Mesothelial cell of epicardium (in vitro differentiated cells): ENCODE measurements around the gene CDK18. TPM values are rescaled to one million over a fixed set of nuclear protein-coding genes. Genes with fewer than 3 reads are reported as not detected.

Experiments
- DNase-seq, 2 experiments: peaks; one replicate each; pipeline ENCODE4 v3.0.0; 2021; ENCODE audit warnings: low spot score in 2 of 2; ENCODE audit not compliant: unreplicated experiment in 2 of 2
- H3K27ac Mint-ChIP-seq: 2 replicates; pipeline ENCODE4 v1.8.0; 2021; ENCODE audit warnings: mixed read lengths
- H3K27me3 Mint-ChIP-seq: 2 replicates; pipeline ENCODE4 v1.8.0; 2021; ENCODE audit warnings: low read depth, mixed read lengths
- H3K36me3 Mint-ChIP-seq: 2 replicates; pipeline ENCODE4 v1.8.0; 2021; ENCODE audit warnings: mixed read lengths
- H3K4me1 Mint-ChIP-seq: 2 replicates; pipeline ENCODE4 v1.8.0; 2021; ENCODE audit warnings: mixed read lengths
- H3K4me3 Mint-ChIP-seq: 2 replicates; pipeline ENCODE4 v1.8.0; 2021; ENCODE audit warnings: mild to moderate bottlenecking, moderate library complexity, mixed read lengths
- H3K9me3 Mint-ChIP-seq: 2 replicates; pipeline ENCODE4 v1.8.0; 2021; ENCODE audit warnings: mixed read lengths
- CTCF ChIP-seq: fragments of 200-600 bp; sonication (generic); IDR thresholded peaks from one replicate; pipeline ENCODE4 v1.5.0; 2021; ENCODE audit warnings: antibody characterized with exemption; ENCODE audit not compliant: unreplicated experiment
- total RNA-seq: library from RNA; stranded (reverse); gene quantifications from 3 replicates; pipeline ENCODE4 v1.2.1, GENCODE V29; 2021

CDK18 gene
- total RNA-seq, 1 donor from 2014 or later: 28.7 TPM

GRCh38 chr1:205458777-205459566 lies 45.5 kb upstream of the CDK18 start:
- DNase-seq: peak in 1 of 2 experiments; percentile 78
- H3K27ac Mint-ChIP-seq: no peak overlapping the region
- peaks cover 72% of the 10 kb centered on the region for H3K27me3 Mint-ChIP-seq
- peaks cover 16% of the 10 kb centered on the region for H3K4me1 Mint-ChIP-seq
- H3K9me3 Mint-ChIP-seq: no peaks in the 10 kb centered on the region
- no peak overlapping the region for H3K4me3 Mint-ChIP-seq
- no peak for TF ChIP-seq CTCF
- no peaks in the 10 kb centered on the region for H3K36me3 Mint-ChIP-seq

DNA sequence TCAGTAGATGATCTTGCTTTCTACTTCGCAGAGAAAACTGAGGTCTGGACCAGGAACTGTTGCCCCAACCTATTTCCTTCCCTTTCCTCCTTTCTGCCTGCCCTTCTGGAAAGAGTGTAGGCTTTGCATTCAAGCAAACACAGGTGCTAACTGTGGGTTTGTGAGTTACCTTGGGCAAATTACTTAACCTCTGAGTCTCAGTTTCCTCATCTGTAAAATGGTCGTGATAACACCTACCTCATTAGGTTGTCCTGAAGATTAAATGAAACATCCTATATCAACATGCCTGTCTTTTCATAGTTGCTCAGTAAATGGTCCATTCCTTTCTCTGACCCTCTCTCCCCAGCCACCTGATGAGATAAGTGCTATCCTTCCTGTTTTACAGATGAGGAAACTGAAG lies 39.1 kb upstream of the CDK18 start:
- no peaks in the 10 kb centered on the region for H3K9me3 Mint-ChIP-seq
- no peaks in the 10 kb centered on the region for H3K4me1 Mint-ChIP-seq
- peaks cover 47% of the 10 kb centered on the region for H3K27me3 Mint-ChIP-seq
- H3K27ac Mint-ChIP-seq: no peak overlapping the region
- no peak for TF ChIP-seq CTCF
- DNase-seq: no peak
- no peak overlapping the region for H3K4me3 Mint-ChIP-seq
- H3K36me3 Mint-ChIP-seq: no peaks in the 10 kb centered on the region

- TF ChIP-seq CTCF: no peak
- peaks cover 40% of the 10 kb centered on the region for H3K27me3 Mint-ChIP-seq
- H3K9me3 Mint-ChIP-seq: no peaks in the 10 kb centered on the region
- no peaks in the 10 kb centered on the region for H3K36me3 Mint-ChIP-seq
- H3K27ac Mint-ChIP-seq: no peak overlapping the region
- DNase-seq: no peak
- H3K4me1 Mint-ChIP-seq: no peaks in the 10 kb centered on the region
- H3K4me3 Mint-ChIP-seq: no peak overlapping the region
Observed at GRCh38 chr1:205466595-205467220, 37.8 kb upstream of the CDK18 start.

GRCh38 chr1:205470131-205470530 lies 34.3 kb upstream of the CDK18 start:
- Mint-ChIP-seq H3K9me3 (peaks cover 6% of the 10 kb centered on the region), H3K27ac (no peak overlapping the region), H3K4me1 (peaks cover 15% of the 10 kb centered on the region), H3K4me3 (no peak overlapping the region), H3K36me3 (no peaks in the 10 kb centered on the region), H3K27me3 (peaks cover 56% of the 10 kb centered on the region)
- TF ChIP-seq CTCF: no peak
- no peak for DNase-seq

DNA sequence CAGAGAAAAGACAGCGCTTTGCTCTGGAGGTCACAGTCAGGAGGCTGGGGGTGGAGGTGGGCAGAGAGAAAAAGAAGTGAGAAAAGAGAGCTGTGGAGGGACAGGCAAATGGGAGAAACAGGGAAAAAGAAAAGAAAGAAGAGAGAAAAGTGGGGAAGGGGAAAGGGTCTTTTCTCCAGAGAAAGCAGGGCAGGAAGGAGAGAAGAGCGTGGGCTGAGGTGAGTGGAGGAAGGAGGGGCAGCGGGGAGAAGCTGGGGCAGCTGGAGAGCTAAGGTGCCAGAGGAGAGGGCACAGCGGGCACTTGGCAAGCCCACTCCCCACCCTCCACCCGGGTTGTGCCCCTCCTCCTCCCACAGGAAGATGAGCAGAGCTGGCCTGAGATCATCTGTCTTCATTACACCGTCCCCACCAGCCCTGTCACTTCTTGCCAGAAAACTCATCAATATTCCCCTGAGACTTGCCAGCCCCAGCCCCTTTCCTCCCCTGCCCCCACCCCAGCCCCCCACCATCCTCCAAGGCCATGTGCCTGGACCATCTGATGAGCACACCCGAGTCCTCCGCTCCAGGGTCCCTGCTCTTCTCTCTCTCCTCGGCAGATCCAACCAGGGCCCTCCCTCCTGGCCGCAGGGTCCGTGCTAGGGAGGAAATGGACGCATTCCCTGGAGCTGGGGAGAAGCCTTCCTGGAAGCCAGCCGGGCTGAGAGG lies 31.6 kb upstream of the CDK18 start:
- H3K4me1 Mint-ChIP-seq: peaks cover 15% of the 10 kb centered on the region
- H3K9me3 Mint-ChIP-seq: peaks cover 13% of the 10 kb centered on the region
- no peak overlapping the region for H3K27ac Mint-ChIP-seq
- TF ChIP-seq CTCF: no peak
- peaks cover 36% of the 10 kb centered on the region for H3K27me3 Mint-ChIP-seq
- H3K36me3 Mint-ChIP-seq: no peaks in the 10 kb centered on the region
- DNase-seq: no peak
- no peak overlapping the region for H3K4me3 Mint-ChIP-seq
